Glutamatergic neuron (in vitro differentiated cells): ENCODE data around the gene NREP. TPM values are rescaled to one million over a fixed set of nuclear protein-coding genes. Genes with fewer than 3 reads are reported as not detected.

Experiments
- DNase-seq: peaks from one replicate; pipeline ENCODE4 v3.0.0; 2022
- H3K27ac Mint-ChIP-seq: one replicate; pipeline ENCODE4 v1.8.0; 2020; ENCODE audit warnings: mild to moderate bottlenecking, mixed read lengths, inconsistent platforms; ENCODE audit not compliant: unreplicated experiment
- H3K27me3 Mint-ChIP-seq: one replicate; pipeline ENCODE4 v1.8.0; 2020; ENCODE audit warnings: mild to moderate bottlenecking, moderate library complexity, mixed read lengths, inconsistent platforms; ENCODE audit not compliant: unreplicated experiment
- H3K36me3 Mint-ChIP-seq: one replicate; pipeline ENCODE4 v1.8.0; 2020; ENCODE audit warnings: mild to moderate bottlenecking, mixed read lengths, inconsistent platforms; ENCODE audit not compliant: unreplicated experiment
- H3K4me1 Mint-ChIP-seq: one replicate; pipeline ENCODE4 v1.8.0; 2020; ENCODE audit warnings: mild to moderate bottlenecking, low read depth, mixed read lengths, inconsistent platforms; ENCODE audit not compliant: unreplicated experiment
- H3K4me3 Mint-ChIP-seq: one replicate; pipeline ENCODE4 v1.8.0; 2020; ENCODE audit warnings: mild to moderate bottlenecking, mixed read lengths, inconsistent platforms; ENCODE audit not compliant: unreplicated experiment
- H3K9me3 Mint-ChIP-seq: one replicate; pipeline ENCODE4 v1.8.0; 2020; ENCODE audit warnings: mild to moderate bottlenecking, moderate library complexity, mixed read lengths, inconsistent platforms; ENCODE audit not compliant: unreplicated experiment
- total RNA-seq: library from RNA; stranded (reverse); fragmentation: NEBNext Ultra II Directional; extraction: Animal tissue kit (Norgen Biotek cat#: 25700); gene quantifications from one replicate; pipeline ENCODE4 v1.2.1, GENCODE V29; 2021; ENCODE audit not compliant: unreplicated experiment
- TF ChIP-seq, protein P1 (sequence below): fragments of 200-600 bp; sonication (generic); IDR thresholded peaks from one replicate; pipeline ENCODE4 v1.5.0; 2021; ENCODE audit not compliant: partially characterized antibody, unreplicated experiment

NREP gene
- total RNA-seq, 1 donor from 2014 or later, result 904 TPM

DNA sequence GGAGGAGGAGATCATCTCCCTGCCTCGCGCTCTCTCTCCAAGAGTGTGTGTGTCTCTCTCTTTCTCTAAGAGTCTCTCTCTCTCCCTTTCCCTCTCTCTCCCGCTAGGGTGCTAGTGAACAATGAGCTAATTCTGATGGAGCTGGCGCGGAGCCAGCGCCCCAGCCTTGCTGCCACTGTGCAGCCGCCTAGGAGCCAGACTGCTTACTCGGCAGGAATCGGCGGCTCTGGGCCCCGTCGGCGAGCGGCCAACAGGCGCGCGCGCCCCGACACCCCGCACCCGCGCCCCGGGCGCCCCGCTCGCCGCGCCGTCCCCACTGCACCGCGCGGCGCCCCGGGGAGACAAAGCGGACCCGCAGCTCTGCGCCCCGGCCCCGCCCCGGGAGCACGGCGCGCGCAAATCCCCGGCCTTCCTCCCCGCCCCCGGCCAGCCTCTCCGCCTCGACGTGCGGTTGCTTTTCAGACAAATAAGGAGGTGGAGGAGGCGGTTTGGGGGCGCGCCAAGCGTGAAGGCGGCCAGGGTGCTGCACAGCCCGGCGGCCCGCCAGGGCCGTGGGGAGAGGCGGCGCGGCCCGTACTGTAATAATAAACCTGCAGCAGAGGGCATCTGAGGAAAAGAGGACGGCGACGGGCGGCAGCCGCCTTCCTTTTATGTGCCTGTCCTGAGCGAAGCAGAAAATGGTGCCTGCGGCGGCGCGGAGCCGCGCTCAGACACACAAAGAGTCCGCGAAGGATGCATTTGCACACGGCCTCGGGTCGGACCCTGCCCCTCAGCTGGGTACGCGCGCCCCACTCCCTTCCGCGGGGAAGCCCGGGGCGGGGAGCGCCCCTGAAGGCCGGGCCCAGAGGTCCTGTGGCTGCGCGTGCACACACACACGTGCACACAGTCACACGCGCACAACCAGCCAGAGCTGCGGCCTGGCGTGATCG, 625 bp upstream of the NREP start:
- H3K36me3 Mint-ChIP-seq, result peaks cover 8% of the 10 kb centered on the region
- peak overlapping the region; percentile 96 for H3K4me3 Mint-ChIP-seq
- peaks cover 16% of the 10 kb centered on the region for H3K4me1 Mint-ChIP-seq
- H3K9me3 Mint-ChIP-seq, result peaks cover 23% of the 10 kb centered on the region
- peaks cover 17% of the 10 kb centered on the region for H3K27me3 Mint-ChIP-seq
- peak overlapping the region; percentile 97 for H3K27ac Mint-ChIP-seq
- peak; percentile 89 for DNase-seq
- TF ChIP-seq, protein P1, sequence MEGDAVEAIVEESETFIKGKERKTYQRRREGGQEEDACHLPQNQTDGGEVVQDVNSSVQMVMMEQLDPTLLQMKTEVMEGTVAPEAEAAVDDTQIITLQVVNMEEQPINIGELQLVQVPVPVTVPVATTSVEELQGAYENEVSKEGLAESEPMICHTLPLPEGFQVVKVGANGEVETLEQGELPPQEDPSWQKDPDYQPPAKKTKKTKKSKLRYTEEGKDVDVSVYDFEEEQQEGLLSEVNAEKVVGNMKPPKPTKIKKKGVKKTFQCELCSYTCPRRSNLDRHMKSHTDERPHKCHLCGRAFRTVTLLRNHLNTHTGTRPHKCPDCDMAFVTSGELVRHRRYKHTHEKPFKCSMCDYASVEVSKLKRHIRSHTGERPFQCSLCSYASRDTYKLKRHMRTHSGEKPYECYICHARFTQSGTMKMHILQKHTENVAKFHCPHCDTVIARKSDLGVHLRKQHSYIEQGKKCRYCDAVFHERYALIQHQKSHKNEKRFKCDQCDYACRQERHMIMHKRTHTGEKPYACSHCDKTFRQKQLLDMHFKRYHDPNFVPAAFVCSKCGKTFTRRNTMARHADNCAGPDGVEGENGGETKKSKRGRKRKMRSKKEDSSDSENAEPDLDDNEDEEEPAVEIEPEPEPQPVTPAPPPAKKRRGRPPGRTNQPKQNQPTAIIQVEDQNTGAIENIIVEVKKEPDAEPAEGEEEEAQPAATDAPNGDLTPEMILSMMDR, result peak; percentile 36

DNA sequence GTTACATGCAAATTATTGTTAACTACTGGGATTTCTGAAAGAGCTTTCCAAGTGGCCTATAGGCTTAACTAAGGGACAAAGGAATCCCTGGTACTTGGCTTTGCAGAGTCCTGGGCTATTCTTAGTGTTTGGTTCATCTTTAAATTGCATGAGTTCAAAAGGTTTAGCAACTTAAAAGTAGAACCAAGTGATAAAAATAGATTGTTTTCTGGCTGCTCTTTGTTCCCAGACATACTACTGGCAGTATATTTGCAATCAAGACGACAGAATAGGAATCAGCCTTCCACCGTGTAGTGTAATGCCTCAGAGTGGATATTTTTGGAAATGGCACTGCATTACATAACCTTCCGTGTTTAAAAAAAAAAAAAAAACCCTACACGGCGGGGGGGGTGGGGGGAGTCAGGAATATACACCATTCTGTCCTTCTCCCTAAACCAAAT, 1.0 kb downstream of the NREP start:
- Mint-ChIP-seq H3K27me3 (peaks cover 17% of the 10 kb centered on the region), H3K4me3 (peak overlapping the region; percentile 95), H3K36me3 (no peaks in the 10 kb centered on the region), H3K27ac (peak overlapping the region; percentile 97), H3K9me3 (peaks cover 23% of the 10 kb centered on the region), H3K4me1 (peaks cover 27% of the 10 kb centered on the region)
- TF ChIP-seq, protein P1, result no peak
- DNase-seq, result no peak

DNA sequence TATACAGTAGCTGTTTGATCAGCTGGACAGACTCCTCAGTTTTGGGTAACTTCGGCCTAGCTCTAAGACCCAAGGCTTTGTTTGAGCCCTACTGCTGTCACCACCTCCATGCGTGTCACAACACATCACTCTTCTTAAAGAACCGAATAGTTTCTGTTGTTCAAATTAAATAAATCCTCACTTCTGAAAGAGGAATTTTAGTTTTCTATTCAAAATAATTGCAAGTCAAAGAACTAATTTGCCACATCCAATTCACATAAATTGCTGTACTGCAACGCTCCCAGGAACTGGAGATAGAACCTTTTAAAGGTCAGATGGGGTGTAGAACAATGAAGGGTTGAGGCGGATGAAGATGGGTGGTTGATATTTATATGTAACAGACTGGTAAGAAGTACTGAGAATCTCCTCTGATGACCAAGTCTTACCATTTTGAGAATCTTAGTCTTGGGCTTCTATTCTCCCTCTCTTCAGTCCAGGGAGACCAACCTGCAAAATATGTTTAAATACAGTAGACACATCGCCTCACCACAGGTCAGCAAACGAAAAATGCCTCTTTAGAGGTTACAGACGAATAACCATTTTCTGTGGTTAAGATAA, 1.6 kb downstream of the NREP start:
- no peak for DNase-seq
- Mint-ChIP-seq H3K9me3 (peaks cover 23% of the 10 kb centered on the region), H3K4me3 (peak overlapping the region; percentile 95), H3K27ac (peak overlapping the region; percentile 97), H3K4me1 (peaks cover 29% of the 10 kb centered on the region), H3K36me3 (no peaks in the 10 kb centered on the region), H3K27me3 (peaks cover 17% of the 10 kb centered on the region)
- TF ChIP-seq, protein P1, result no peak

DNA sequence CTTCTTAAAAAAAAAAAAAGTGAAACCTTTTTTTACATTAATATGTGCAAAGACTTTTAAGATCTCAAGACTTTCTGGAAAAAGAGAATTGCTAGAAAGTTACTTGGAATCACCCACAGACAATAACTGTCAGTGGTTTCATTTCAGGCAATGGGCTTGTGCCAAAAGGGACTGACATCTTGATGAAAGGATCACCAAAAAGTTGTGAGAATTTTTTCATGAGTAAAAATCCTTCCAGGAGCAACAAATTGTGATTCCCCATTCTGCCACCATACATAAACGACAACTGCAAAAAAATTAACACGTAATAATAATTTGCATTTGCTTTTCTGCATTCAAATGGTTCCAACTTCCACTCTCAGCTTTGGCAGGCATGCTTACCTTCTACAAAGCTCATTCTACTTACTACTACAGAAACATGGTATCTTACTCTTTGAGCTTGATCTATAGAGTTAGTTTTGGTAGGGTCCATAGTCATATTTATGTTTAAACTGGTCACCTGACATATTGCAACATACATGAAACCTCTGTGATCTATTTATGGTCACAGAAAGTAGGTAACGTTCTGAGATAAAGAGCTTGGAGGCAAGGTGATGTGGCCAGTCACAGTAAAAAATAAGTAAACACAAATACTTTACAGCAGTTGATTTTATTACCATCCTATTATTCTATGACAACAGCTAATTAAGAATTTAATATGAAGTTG, 3.0 kb downstream of the NREP start:
- Mint-ChIP-seq H3K4me3 (peak overlapping the region; percentile 95), H3K36me3 (peaks cover 5% of the 10 kb centered on the region), H3K27me3 (peaks cover 17% of the 10 kb centered on the region), H3K4me1 (peaks cover 41% of the 10 kb centered on the region), H3K27ac (peak overlapping the region; percentile 18), H3K9me3 (peaks cover 21% of the 10 kb centered on the region)
- no peak for DNase-seq
- TF ChIP-seq, protein P1, result no peak
